B cell (primary cell): ENCODE data around the gene CCHCR1. TPM values are rescaled to one million over a fixed set of nuclear protein-coding genes. Genes with fewer than 3 reads are reported as not detected.

Experiments
- ATAC-seq: fragments of 200-7000 bp; cut with Tn5 transposase; one replicate; pipeline ENCODE4 v1.10.0; 2021; ENCODE audit warnings: low read depth, mild to moderate bottlenecking, moderate number of reproducible peaks, moderate library complexity
- CTCF ChIA-PET: fragments of 350-600 bp; sonication (Branson Sonifier 250); formaldehyde crosslinking; loops from one replicate; lab custom pipeline; 2021; ENCODE audit warnings: antibody characterized with exemption, inconsistent platforms; lab: Charles Lee
- POLR2A ChIA-PET: fragments of 350-600 bp; sonication (Branson Sonifier 250); formaldehyde crosslinking; loops from one replicate; lab custom pipeline; 2021; ENCODE audit warnings: antibody characterized with exemption; lab: Charles Lee
- DNase-seq: peaks from one replicate; pipeline ENCODE4 v3.0.0; 2013
- H2AFZ ChIP-seq: 2 replicates; pipeline ENCODE4 v1.6.1; 2012; ENCODE audit warnings: mild to moderate bottlenecking, low read depth, low read length; ENCODE audit not compliant: insufficient read depth, poor library complexity, severe bottlenecking
- H3K27ac ChIP-seq, 2 donors: 1 replicate in 1 of 2; 2 replicates in 1 of 2; pipeline ENCODE4 v1.5.1; 2012 to 2013; ENCODE audit warnings: low read length in 2 of 2, mild to moderate bottlenecking in 2 of 2, moderate library complexity in 1 of 2
- H3K27me3 ChIP-seq, 4 experiments: fragments of 200-600 bp in 1 of 4; sonication (generic) in 1 of 4; replicated peaks in 1 of 4; 1 replicate in 2 of 4; 2 replicates in 2 of 4; pipeline versions ENCODE4 v1.6.1 to v1.7.0; 2013 to 2016; ENCODE audit warnings: low read length in 3 of 4, mild to moderate bottlenecking in 2 of 4, mixed read lengths in 1 of 4, moderate library complexity in 1 of 4; ENCODE audit not compliant: insufficient read depth in 4 of 4, control insufficient read depth in 3 of 4; ENCODE audit errors: control extremely low read depth in 1 of 4
- H3K36me3 ChIP-seq, 2 experiments: replicated peaks in 1 of 2; 1 replicate in 1 of 2; 2 replicates in 1 of 2; pipeline versions ENCODE4 v1.6.1 to v1.7.1; 2013; ENCODE audit warnings: low read length in 1 of 2; ENCODE audit not compliant: insufficient read depth in 2 of 2, control insufficient read depth in 1 of 2; ENCODE audit errors: control extremely low read depth in 1 of 2, extremely low read depth in 1 of 2
- H3K4me1 ChIP-seq, 2 donors: fragments of 200-600 bp in 1 of 2; sonication (generic) in 1 of 2; 1 replicate in 1 of 2; 2 replicates in 1 of 2; pipeline versions ENCODE4 v1.5.1 to v1.6.1; 2013 to 2017; ENCODE audit warnings: low read length in 2 of 2; ENCODE audit not compliant: control insufficient read depth in 2 of 2, insufficient read depth in 2 of 2
- H3K4me2 ChIP-seq: replicated peaks from 2 replicates; pipeline ENCODE3; 2012; ENCODE audit warnings: mild to moderate bottlenecking, low read depth, low read length; ENCODE audit not compliant: poor library complexity, severe bottlenecking
- H3K4me3 ChIP-seq, 5 experiments: fragments of 200-600 bp in 1 of 5; sonication (generic) in 1 of 5; 1 replicate in 3 of 5; 2 replicates in 2 of 5; pipeline versions ENCODE4 v1.5.1 to v1.7.0; 2011 to 2016; ENCODE audit warnings: low read length in 4 of 5, mild to moderate bottlenecking in 4 of 5, low read depth in 2 of 5, control low read depth in 1 of 5, moderate library complexity in 1 of 5; ENCODE audit not compliant: insufficient read depth in 1 of 5; ENCODE audit errors: control extremely low read depth in 1 of 5, extremely low read depth in 1 of 5
- H3K79me2 ChIP-seq: fragments of 200-600 bp; sonication (generic); one replicate; pipeline ENCODE4 v1.6.0; 2016; ENCODE audit warnings: low read length; ENCODE audit not compliant: control insufficient read depth, insufficient read depth
- H3K9ac ChIP-seq: fragments of 200-600 bp; sonication (generic); 2 replicates; pipeline ENCODE4 v1.6.1; 2017; ENCODE audit warnings: mild to moderate bottlenecking, low read length, moderate library complexity
- H3K9me3 ChIP-seq, 3 donors: one replicate each; pipeline versions ENCODE4 v1.6.1 to v1.7.1; 2013; ENCODE audit warnings: low read length in 2 of 3; ENCODE audit not compliant: control insufficient read depth in 2 of 3, insufficient read depth in 1 of 3; ENCODE audit errors: control extremely low read depth in 1 of 3
- H4K20me1 ChIP-seq: 2 replicates; pipeline ENCODE4 v1.6.0; 2012; ENCODE audit warnings: mild to moderate bottlenecking, low read length; ENCODE audit not compliant: insufficient read depth, control insufficient read depth, poor library complexity, severe bottlenecking
- H3K27ac Mint-ChIP-seq: one replicate; pipeline ENCODE4 v1.8.0; 2021; ENCODE audit warnings: mixed read lengths
- H3K27me3 Mint-ChIP-seq: one replicate; pipeline ENCODE4 v1.8.0; 2021; ENCODE audit warnings: mixed read lengths
- H3K4me1 Mint-ChIP-seq: one replicate; pipeline ENCODE4 v1.8.0; 2021; ENCODE audit warnings: mixed read lengths
- H3K4me3 Mint-ChIP-seq: one replicate; pipeline ENCODE4 v1.8.0; 2021; ENCODE audit warnings: mixed read lengths
- H3K9me3 Mint-ChIP-seq: one replicate; pipeline ENCODE4 v1.8.0; 2022; ENCODE audit warnings: mixed read lengths; ENCODE audit not compliant: insufficient read depth
- CTCF ChIP-seq: fragments of 200-600 bp; IDR thresholded peaks from one replicate; pipeline ENCODE4 v1.8.0; 2022; ENCODE audit warnings: antibody characterized with exemption, mild to moderate bottlenecking
- EZH2 ChIP-seq: IDR thresholded peaks from 2 replicates; pipeline ENCODE4 v1.6.1; 2012; ENCODE audit warnings: borderline replicate concordance, low read depth, mild to moderate bottlenecking, moderate library complexity, low read length; ENCODE audit not compliant: insufficient read depth, poor library complexity, severe bottlenecking
- WGBS: methylation state at CpG from one replicate; pipeline ENCODE4 v1.1.5; 2013; ENCODE audit warnings: missing lambda C conversion rate; ENCODE audit not compliant: insufficient coverage; 5-methylcytosine and 5-hydroxymethylcytosine counted together
- intact Hi-C: fragments of 100-400 bp; cut with micrococcal nuclease; formaldehyde crosslinking; loops from one replicate; pipeline ENCODE4 v1.10.0; 2022
- polyA plus RNA-seq: library from polyadenylated mRNA; depleted of rRNA; stranded (reverse); fragments of >200 nt; gene quantifications from 2 replicates; pipeline ENCODE4 v1.2.3, GENCODE V29; 2012
- total RNA-seq, 2 donors: library from RNA; stranded (reverse); fragments of 120-200 nt in 1 of 2; gene quantifications; 1 replicate in 1 of 2; 2 replicates in 1 of 2; pipeline versions ENCODE4 v1.2.3 to v1.2.4, GENCODE V29; 2013 to 2022

Gene CCHCR1
- total and polyA plus RNA-seq, 2 donors (not counting 1 experiment from before 2014, with no cell fraction given) = 17.0 to 34.7 TPM

DNA sequence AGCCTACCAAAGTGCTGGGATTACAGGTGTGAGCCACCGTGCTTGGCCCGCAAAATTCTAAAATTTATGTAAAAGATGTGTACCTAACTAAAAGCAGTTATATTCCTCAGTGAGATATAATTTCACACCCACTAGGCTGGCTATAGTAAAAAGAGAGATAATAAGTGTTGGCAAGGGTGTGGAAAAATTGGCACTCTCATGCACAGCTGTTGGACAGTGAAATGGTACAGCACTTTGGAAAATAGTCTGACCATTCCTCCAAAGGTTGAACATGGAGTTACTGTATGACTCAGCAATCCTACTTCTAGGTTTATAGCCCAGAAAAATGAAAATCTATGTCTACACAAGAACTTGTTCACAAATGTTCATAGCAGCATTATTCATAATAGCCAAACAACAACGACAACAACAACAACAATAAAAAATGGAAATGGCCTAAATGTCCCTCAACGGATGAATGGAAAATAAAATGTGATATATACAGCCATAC lies 59.1 kb downstream of the CCHCR1 start:
- Histone ChIP-seq H3K79me2 (no peaks in the 10 kb centered on the region), H3K4me3 (no peak overlapping the region), H3K27me3 (no peaks in the 10 kb centered on the region), H3K36me3 (no peaks in the 10 kb centered on the region), H3K4me2 (no peak overlapping the region), H3K9ac (no peak overlapping the region), H3K9me3 (no peaks in the 10 kb centered on the region), H3K4me1 (peaks cover 13 to 16% of the 10 kb centered on the region in 2 donors), H2AFZ (no peak overlapping the region), H3K27ac (no peak overlapping the region), H4K20me1 (no peaks in the 10 kb centered on the region)
- TF ChIP-seq EZH2 (no peak), CTCF (no peak)
- peaks cover 9% of the 10 kb centered on the region for H3K27me3 Mint-ChIP-seq
- intact Hi-C loops = no loop called here
- no CpG with 5 or more reads among the region's 4 CpGs for WGBS
- POLR2A ChIA-PET = no interaction called here
- H3K9me3 Mint-ChIP-seq = no peaks in the 10 kb centered on the region
- no peak for DNase-seq
- CTCF ChIA-PET = no interaction called here
- H3K4me1 Mint-ChIP-seq = peaks cover 15% of the 10 kb centered on the region
- ATAC-seq = no peak
- no peak overlapping the region for H3K27ac Mint-ChIP-seq
- H3K4me3 Mint-ChIP-seq = no peak overlapping the region

- H4K20me1 ChIP-seq = no peaks in the 10 kb centered on the region
- H3K36me3 ChIP-seq = no peaks in the 10 kb centered on the region
- no peak overlapping the region for H3K9ac ChIP-seq
- Mint-ChIP-seq H3K27ac (no peak overlapping the region), H3K4me3 (no peak overlapping the region), H3K27me3 (peaks cover 4% of the 10 kb centered on the region), H3K9me3 (no peaks in the 10 kb centered on the region), H3K4me1 (peaks cover 16% of the 10 kb centered on the region)
- ChIA-PET CTCF (interaction anchor here (0.6 to 1.4 kb wide), 3 partner anchors 9 to 1184 kb away, joined by 3 read pairs; no protein-coding TSS in a partner anchor), POLR2A (no interaction called here)
- DNase-seq (no peak), ATAC-seq (no peak)
- H3K4me2 ChIP-seq = no peak overlapping the region
- no peak overlapping the region for H2AFZ ChIP-seq
- H3K9me3 ChIP-seq = no peaks in the 10 kb centered on the region
- no peak overlapping the region for H3K4me3 ChIP-seq
- WGBS = 83% methylated on average over 3 of the region's 5 CpGs
- no peak overlapping the region for H3K27ac ChIP-seq
- H3K79me2 ChIP-seq = no peaks in the 10 kb centered on the region
- H3K4me1 ChIP-seq = peaks cover 13 to 16% of the 10 kb centered on the region in 2 donors
- TF ChIP-seq CTCF = no peak
- TF ChIP-seq EZH2 = no peak
- intact Hi-C loops = no loop called here
- H3K27me3 ChIP-seq = no peaks in the 10 kb centered on the region
Observed at GRCh38 chr6:31096656-31097055, 60.9 kb downstream of the CCHCR1 start.
